NCI-H524 (cell line): ENCODE measurements around the gene LRRC27.
A peak's percentile ranks its signal among the peaks of the same experiment; 100 is the strongest.
"Not testable (repeated sequence)": the region's sequence is repeated elsewhere in the genome, so short reads cannot be mapped to it uniquely, and the experiment has no call there.

ENCODE experiments used
- DNase-seq, 2 experiments: peaks; one replicate each; lab custom pipeline; 2025; lab: John Stamatoyannopoulos, UW

LRRC27 gene

GRCh38 chr10:132374612-132375011 is 42.6 kb downstream of the LRRC27 start:
- no peak for DNase-seq

GRCh38 chr10:132375116-132375794 is 43.3 kb downstream of the LRRC27 start:
- no peak for DNase-seq

- DNase-seq = no peak
Measured at GRCh38 chr10:132375795-132376297, 43.9 kb downstream of the LRRC27 start.

- DNase-seq = no peak
Measured at GRCh38 chr10:132376394-132376851, 44.4 kb downstream of the LRRC27 start.

GRCh38 chr10:132377326-132377725 is 45.3 kb downstream of the LRRC27 start:
- no peak for DNase-seq

GRCh38 chr10:132379026-132379425 is 47.0 kb downstream of the LRRC27 start:
- not testable (repeated sequence) for DNase-seq

GRCh38 chr10:132380986-132381385 is 49.0 kb downstream of the LRRC27 start:
- DNase-seq = not testable (repeated sequence)

- no peak for DNase-seq
Measured at GRCh38 chr10:132381741-132382140, 49.7 kb downstream of the LRRC27 start.

GRCh38 chr10:132382231-132382922 is 50.4 kb downstream of the LRRC27 start:
- no peak for DNase-seq

- DNase-seq = no peak
Measured at GRCh38 chr10:132383101-132383500, 51.1 kb downstream of the LRRC27 start.

GRCh38 chr10:132383751-132384196 is 51.8 kb downstream of the LRRC27 start:
- no peak for DNase-seq

GRCh38 chr10:132384618-132385388 is 52.8 kb downstream of the LRRC27 start:
- no peak for DNase-seq

GRCh38 chr10:132385389-132385667 is 53.3 kb downstream of the LRRC27 start:
- DNase-seq = no peak

GRCh38 chr10:132385721-132386418 is 53.9 kb downstream of the LRRC27 start:
- no peak for DNase-seq

- DNase-seq = no peak
Measured at GRCh38 chr10:132386419-132386831, 54.4 kb downstream of the LRRC27 start.

- DNase-seq = not testable (repeated sequence)
Measured at GRCh38 chr10:132386896-132387295, 54.9 kb downstream of the LRRC27 start.

GRCh38 chr10:132387764-132388210 is 55.8 kb downstream of the LRRC27 start:
- DNase-seq = peak in 1 of 2 experiments; percentile 27

- no peak for DNase-seq
Measured at GRCh38 chr10:132388891-132389432, 57.0 kb downstream of the LRRC27 start.

- DNase-seq = no peak
Measured at GRCh38 chr10:132389433-132390169, 57.6 kb downstream of the LRRC27 start.

GRCh38 chr10:132390170-132390920 is 58.4 kb downstream of the LRRC27 start:
- DNase-seq = no peak
